NCI-H446 treated with DMSO at 0.1 percent for 48 hours (cell line): ENCODE results near the gene AQP2.
A peak's percentile ranks its signal among the peaks of the same experiment; 100 is the strongest.
"Not testable (repeated sequence)": the region's sequence is repeated elsewhere in the genome, so short reads cannot be mapped to it uniquely, and the experiment has no call there.

Source experiments
- DNase-seq: peaks from one replicate; lab custom pipeline; 2025; lab: John Stamatoyannopoulos, UW

The AQP2 gene

DNA sequence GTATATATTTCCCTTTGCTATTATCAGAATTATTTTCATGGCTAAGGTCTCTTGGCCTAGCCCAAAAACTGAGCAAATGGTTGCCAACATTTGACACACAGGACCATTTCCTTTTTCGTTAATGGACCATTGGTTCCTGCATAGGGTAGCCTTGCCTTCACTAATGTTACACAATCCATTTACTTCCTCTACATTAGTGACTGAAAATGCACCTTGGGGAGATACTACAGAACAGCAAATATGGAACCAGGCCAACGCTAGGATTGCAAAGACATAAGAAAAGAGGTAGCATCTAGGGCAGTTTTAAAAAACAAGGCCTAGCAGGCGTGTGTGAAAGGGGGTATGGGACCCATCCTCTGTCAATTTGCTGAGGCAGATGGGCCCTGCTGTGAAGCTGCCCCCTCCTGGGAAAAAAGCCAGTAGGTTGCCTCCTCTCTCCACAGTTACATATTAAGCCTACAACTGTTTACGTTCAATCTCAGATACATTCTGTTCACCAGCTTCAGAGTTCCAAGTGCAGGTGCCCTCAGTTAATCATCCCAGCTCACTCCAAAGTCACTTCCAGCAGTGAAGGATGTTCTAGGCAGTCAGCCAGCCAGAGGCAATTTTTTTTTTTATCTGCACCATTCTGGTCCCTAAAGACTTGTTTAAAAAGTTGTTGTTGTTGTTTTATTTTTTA, 37.2 kb downstream of the AQP2 start:
- DNase-seq: peak; percentile 83

DNA sequence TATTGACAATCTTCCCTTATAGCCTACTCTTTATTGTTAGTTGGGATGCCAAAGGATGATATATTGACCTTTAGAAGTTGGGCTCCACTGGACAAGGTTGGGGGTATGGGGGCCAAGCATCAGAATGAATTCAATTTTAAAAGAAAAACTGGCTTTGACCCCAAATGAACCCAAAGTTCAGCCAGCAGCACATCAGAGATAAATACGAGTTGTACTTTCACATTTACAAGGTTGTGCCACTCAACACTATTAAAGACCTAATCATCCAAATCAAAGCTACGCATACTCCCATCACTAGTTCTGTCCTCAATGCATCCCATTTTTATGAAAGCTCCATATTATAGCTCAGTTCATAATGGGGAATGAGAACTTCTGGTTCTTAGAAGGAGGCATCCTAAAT, 38.9 kb downstream of the AQP2 start:
- DNase-seq: not testable (repeated sequence)

DNA sequence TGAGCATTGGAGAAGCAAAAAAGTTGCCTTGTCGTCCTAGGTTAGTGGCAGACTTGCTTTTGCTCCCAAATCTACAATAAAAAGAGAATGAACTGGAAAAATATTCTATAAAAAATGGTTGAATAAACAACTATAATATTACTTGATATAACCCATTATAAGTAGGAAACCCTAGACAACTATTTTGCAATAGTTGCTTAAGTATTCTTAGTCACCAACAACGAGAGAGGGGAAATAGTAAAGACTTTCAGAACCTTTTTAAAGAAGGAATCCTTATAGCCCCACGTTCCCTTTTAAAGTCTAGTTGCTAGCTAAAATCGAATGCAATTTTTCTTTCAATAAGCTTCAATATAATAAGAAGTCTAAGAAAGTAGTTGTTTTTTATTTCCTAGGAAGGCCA, 39.7 kb downstream of the AQP2 start:
- DNase-seq: no peak

DNA sequence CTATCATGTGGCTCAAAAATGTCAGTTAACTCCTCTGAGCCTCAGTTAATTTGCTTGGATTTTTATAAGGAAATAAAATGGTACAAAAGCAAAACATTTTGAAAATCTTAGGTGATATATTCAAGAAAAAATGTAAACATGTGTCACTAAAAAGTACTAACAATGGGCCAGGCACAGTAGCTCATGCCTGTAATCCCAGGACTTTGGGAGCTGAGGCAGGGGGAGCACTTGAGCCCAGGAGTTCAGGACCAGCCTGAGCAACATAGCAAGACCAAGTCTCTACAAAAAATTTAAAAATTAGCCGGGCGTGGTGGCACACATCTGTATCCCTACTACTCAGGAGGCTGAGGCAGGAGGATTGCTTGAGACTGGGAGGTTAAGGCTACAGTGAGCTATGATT, 47.9 kb downstream of the AQP2 start:
- DNase-seq: no peak

DNA sequence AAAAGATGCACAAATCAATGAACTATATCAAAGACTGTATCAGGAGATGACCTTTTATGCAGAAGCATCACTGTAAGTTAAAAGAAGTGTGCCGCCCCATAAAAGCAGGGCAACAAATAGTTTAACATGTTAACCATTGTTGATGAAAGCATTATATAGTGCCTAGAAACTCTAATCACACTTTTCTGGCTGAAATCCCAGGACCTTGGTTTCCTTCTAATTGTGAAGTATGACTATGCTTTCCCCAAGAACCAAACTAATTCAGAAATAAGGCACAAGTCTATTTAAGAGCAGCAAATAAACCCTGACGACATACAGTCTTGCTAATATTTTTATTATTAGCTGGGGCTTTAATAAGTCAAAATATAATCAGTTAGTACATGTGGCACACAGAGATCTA, 53.1 kb downstream of the AQP2 start:
- DNase-seq: no peak

DNA sequence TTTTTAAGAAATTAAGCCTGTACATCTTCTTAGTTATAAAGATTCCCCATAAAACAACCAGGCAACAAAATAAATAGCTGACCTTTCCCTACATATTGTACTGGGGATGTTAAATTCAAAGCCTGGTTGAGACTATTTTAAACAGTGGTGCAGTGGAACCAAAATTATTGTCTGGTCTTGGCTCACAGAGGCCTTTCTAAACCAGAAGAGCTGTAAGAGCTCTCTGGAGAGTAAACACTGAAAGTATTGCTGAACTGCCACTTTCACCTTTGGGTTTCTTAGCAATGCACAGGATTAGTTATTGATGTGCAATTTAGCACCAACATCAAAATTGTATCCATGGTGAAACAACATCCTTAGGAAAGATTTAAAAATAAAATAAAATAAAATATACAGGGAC, 54.2 kb downstream of the AQP2 start:
- DNase-seq: no peak

DNA sequence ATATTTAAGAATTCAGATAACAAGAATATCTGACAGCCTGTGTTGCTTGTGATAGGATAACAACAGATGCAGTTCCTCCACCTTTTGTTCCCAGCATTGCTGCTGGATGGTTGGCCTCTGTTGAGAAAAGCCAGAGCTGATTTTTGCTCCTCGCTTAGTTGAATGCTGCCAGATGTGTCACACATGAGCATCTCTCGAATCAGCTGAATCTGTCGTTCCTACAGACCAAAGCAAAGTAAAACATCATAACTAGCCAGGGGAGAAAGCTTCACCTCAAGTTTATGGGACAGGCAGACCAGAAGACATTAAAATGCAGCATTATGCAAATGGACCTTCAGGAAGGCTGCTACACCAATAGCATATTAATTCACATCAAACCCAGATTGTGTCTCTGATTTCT, 54.6 kb downstream of the AQP2 start:
- DNase-seq: no peak

DNA sequence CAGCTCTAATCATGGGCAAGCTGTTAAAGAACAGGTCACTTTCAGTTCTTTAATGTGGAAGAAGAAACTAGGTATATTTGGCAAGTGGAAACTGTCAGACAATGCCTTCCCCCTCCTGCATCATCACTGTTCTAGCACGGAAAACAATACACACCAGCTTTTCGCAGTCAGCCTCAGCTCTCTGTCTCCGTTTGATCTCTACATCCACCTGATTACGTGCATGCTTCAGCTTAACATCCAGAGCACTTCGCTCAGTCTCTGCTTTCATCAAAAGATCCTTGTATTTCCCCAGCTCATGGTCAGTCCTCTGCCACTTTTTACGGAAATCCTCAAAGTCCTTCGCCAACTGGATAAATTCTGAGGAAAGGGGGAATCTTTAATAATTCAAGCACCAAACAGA, 55.7 kb downstream of the AQP2 start:
- no peak for DNase-seq

DNA sequence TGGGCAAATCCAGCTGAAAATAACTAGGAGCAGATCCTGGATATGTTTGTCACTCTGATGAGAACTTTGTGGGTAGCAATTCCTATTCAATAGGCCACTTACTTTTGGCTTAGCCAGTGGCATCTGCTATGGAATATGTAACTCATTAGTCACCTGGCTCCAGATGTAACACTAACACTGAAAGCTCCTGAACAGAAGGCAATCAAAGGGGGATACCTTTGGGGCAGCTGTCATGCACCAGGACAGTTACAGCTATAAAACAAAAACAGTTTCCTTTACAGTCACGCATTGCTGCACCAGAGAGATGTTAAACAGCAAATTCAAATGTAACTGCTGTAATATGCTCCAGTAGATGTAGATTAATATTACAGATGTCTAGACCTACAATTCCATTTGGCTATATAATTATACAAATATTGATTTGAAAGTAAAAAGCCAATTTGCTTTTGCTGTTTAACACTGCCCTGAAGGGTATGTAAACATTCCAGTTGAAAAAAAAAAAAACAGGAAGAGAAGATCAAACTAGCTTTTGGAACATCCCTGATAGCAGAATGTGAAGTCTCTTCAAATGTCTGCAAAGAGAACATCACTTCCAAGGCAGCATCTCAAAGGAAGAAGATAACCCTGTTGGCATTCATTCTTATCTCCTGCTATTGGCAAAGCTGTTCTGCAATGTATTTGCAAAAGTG, 56.4 kb downstream of the AQP2 start:
- DNase-seq: no peak
